ENCODE data around the gene LGR6.

The LGR6 gene

GRCh38 chr1:202200669-202201068 is 7.1 kb downstream of the LGR6 start:
- Histone ChIP-seq H3K79me2 (ENCODE audit: low read length) (no peaks in the 10 kb centered on the region), H3K4me3 (ENCODE audit: low read length) (no peak overlapping the region), H3K27me3 (ENCODE audit: low read depth, low read length) (peaks cover 24% of the 10 kb centered on the region), H3K9ac (ENCODE audit: low read length) (no peak overlapping the region), H3K36me3 (replicated peaks; ENCODE audit: low read depth, low read length) (no peaks in the 10 kb centered on the region), H3K4me1 (ENCODE audit: low read length) (peaks cover 12% of the 10 kb centered on the region), H3K27ac (ENCODE audit: low read length) (no peak overlapping the region), H3K9me3 (ENCODE audit: insufficient read depth, low read length) (no peaks in the 10 kb centered on the region), H4K20me1 (ENCODE audit: insufficient read depth, low read length) (no peaks in the 10 kb centered on the region), H2AFZ (ENCODE audit: low read depth, low read length) (no peak overlapping the region), H3K4me2 (ENCODE audit: low read length) (no peak overlapping the region)
- TF ChIP-seq CTCF (IDR thresholded peaks at IDR 0.05; ENCODE audit: low read depth, low read length) (no peak), EZH2phosphoT487 (IDR thresholded peaks at IDR 0.05; ENCODE audit: low read depth) (no peak)

- Histone ChIP-seq H3K27me3 (ENCODE audit: low read depth, low read length) (peaks cover 20% of the 10 kb centered on the region), H2AFZ (ENCODE audit: low read depth, low read length) (no peak overlapping the region), H3K36me3 (replicated peaks; ENCODE audit: low read depth, low read length) (no peaks in the 10 kb centered on the region), H3K9me3 (ENCODE audit: insufficient read depth, low read length) (no peaks in the 10 kb centered on the region), H3K79me2 (ENCODE audit: low read length) (no peaks in the 10 kb centered on the region), H3K4me2 (ENCODE audit: low read length) (no peak overlapping the region), H3K9ac (ENCODE audit: low read length) (no peak overlapping the region), H3K27ac (ENCODE audit: low read length) (no peak overlapping the region), H3K4me1 (ENCODE audit: low read length) (peaks cover 12% of the 10 kb centered on the region), H3K4me3 (ENCODE audit: low read length) (no peak overlapping the region), H4K20me1 (ENCODE audit: insufficient read depth, low read length) (no peaks in the 10 kb centered on the region)
- TF ChIP-seq EZH2phosphoT487 (IDR thresholded peaks at IDR 0.05; ENCODE audit: low read depth) (no peak), CTCF (IDR thresholded peaks at IDR 0.05; ENCODE audit: low read depth, low read length) (no peak)
Measured at GRCh38 chr1:202201266-202201665, 7.7 kb downstream of the LGR6 start.

- H3K79me2 ChIP-seq (ENCODE audit: low read length), result no peaks in the 10 kb centered on the region
- no peaks in the 10 kb centered on the region for H3K9me3 ChIP-seq (ENCODE audit: insufficient read depth, low read length)
- H3K4me1 ChIP-seq (ENCODE audit: low read length), result peaks cover 12% of the 10 kb centered on the region
- no peak overlapping the region for H3K27ac ChIP-seq (ENCODE audit: low read length)
- no peak overlapping the region for H3K4me3 ChIP-seq (ENCODE audit: low read length)
- no peaks in the 10 kb centered on the region for H4K20me1 ChIP-seq (ENCODE audit: insufficient read depth, low read length)
- H3K27me3 ChIP-seq (ENCODE audit: low read depth, low read length), result peaks cover 20% of the 10 kb centered on the region
- no peak overlapping the region for H3K4me2 ChIP-seq (ENCODE audit: low read length)
- TF ChIP-seq EZH2phosphoT487 (IDR thresholded peaks at IDR 0.05; ENCODE audit: low read depth) (no peak), CTCF (IDR thresholded peaks at IDR 0.05; ENCODE audit: low read depth, low read length) (no peak)
- H3K9ac ChIP-seq (ENCODE audit: low read length), result no peak overlapping the region
- H2AFZ ChIP-seq (ENCODE audit: low read depth, low read length), result no peak overlapping the region
- no peaks in the 10 kb centered on the region for H3K36me3 ChIP-seq (replicated peaks; ENCODE audit: low read depth, low read length)
Measured at GRCh38 chr1:202201971-202202370, 8.4 kb downstream of the LGR6 start.

GRCh38 chr1:202202500-202203168 is 9.0 kb downstream of the LGR6 start:
- Histone ChIP-seq H3K4me1 (ENCODE audit: low read length) (peaks cover 12% of the 10 kb centered on the region), H3K4me3 (ENCODE audit: low read length) (no peak overlapping the region), H4K20me1 (ENCODE audit: insufficient read depth, low read length) (no peaks in the 10 kb centered on the region), H3K36me3 (replicated peaks; ENCODE audit: low read depth, low read length) (no peaks in the 10 kb centered on the region), H3K79me2 (ENCODE audit: low read length) (no peaks in the 10 kb centered on the region), H3K4me2 (ENCODE audit: low read length) (no peak overlapping the region), H3K27me3 (ENCODE audit: low read depth, low read length) (peaks cover 19% of the 10 kb centered on the region), H3K27ac (ENCODE audit: low read length) (no peak overlapping the region), H3K9me3 (ENCODE audit: insufficient read depth, low read length) (no peaks in the 10 kb centered on the region), H2AFZ (ENCODE audit: low read depth, low read length) (no peak overlapping the region), H3K9ac (ENCODE audit: low read length) (no peak overlapping the region)
- TF ChIP-seq CTCF (IDR thresholded peaks at IDR 0.05; ENCODE audit: low read depth, low read length) (no peak), EZH2phosphoT487 (IDR thresholded peaks at IDR 0.05; ENCODE audit: low read depth) (no peak)
